HEK293 (cell line): Measurements from ENCODE around the gene GHRL.

ENCODE experiments used
- CTCF ChIA-PET: fragments of 350-600 bp; formaldehyde crosslinking; extraction: SDS; loops from one replicate; lab custom pipeline; 2021; ENCODE audit warnings: antibody characterized with exemption; lab: Yijun Ruan, JAX
- POLR2A ChIA-PET: fragments of 300-600 bp; formaldehyde crosslinking; extraction: SDS; loops from one replicate; lab custom pipeline; 2020; ENCODE audit warnings: antibody characterized with exemption, inconsistent platforms; lab: Yijun Ruan, JAX
- H3K27ac ChIP-seq: fragments of 200-500 bp; sonication (Bioruptor generic); 2 replicates; pipeline ENCODE4 v1.5.1; 2014; ENCODE audit warnings: low read depth, low read length, control low read depth, inconsistent platforms; ENCODE audit errors: extremely low read depth
- H3K36me3 ChIP-seq, 2 experiments: fragments of 200-500 bp in 1 of 2; sonication (Bioruptor generic) in 1 of 2; 1 replicate in 1 of 2; 2 replicates in 1 of 2; pipeline ENCODE4 v1.5.1; 2014 to 2017; ENCODE audit warnings: inconsistent platforms in 2 of 2, low read length in 2 of 2; ENCODE audit not compliant: control insufficient read depth in 2 of 2, insufficient read depth in 1 of 2
- H3K4me1 ChIP-seq: fragments of 200-500 bp; sonication (Bioruptor generic); 2 replicates; pipeline ENCODE4 v1.5.1; 2014; ENCODE audit warnings: mild to moderate bottlenecking, low read length, inconsistent platforms; ENCODE audit not compliant: control insufficient read depth, insufficient read depth
- H3K4me3 ChIP-seq: 2 replicates; pipeline ENCODE4 v1.5.1; 2011; ENCODE audit warnings: low read depth, mild to moderate bottlenecking, control low read depth, low read length, moderate library complexity
- H3K9me3 ChIP-seq: fragments of 200-500 bp; sonication (Bioruptor generic); 2 replicates; pipeline ENCODE4 v1.5.1; 2014; ENCODE audit warnings: low read depth, low read length, inconsistent platforms; ENCODE audit not compliant: control insufficient read depth, insufficient read depth
- BCL11A ChIP-seq: fragments of 450-650 bp; formaldehyde crosslinking; IDR thresholded peaks from 2 replicates; pipeline ENCODE4 v1.5.1; 2016; ENCODE audit warnings: low read depth, missing biosample characterization, missing genetic modification characterization
- GLI4 ChIP-seq: fragments of 450-650 bp; formaldehyde crosslinking; IDR thresholded peaks from 2 replicates; pipeline ENCODE4 v1.5.1; 2016; ENCODE audit warnings: missing biosample characterization, missing genetic modification characterization
- ZNF157 ChIP-seq: fragments of 450-650 bp; formaldehyde crosslinking; IDR thresholded peaks from 2 replicates; pipeline ENCODE4 v1.5.1; 2016; ENCODE audit warnings: missing biosample characterization, missing genetic modification characterization
- ZNF174 ChIP-seq: fragments of 450-650 bp; formaldehyde crosslinking; IDR thresholded peaks from 2 replicates; pipeline ENCODE4 v1.5.0; 2017; ENCODE audit warnings: missing biosample characterization, mild to moderate bottlenecking, missing genetic modification characterization
- ZNF292 ChIP-seq: fragments of 450-650 bp; formaldehyde crosslinking; IDR thresholded peaks from 2 replicates; pipeline ENCODE4 v1.5.1; 2016; ENCODE audit warnings: low read depth, missing biosample characterization, missing genetic modification characterization, borderline replicate concordance
- ZNF354C ChIP-seq: fragments of 450-650 bp; formaldehyde crosslinking; IDR thresholded peaks from 2 replicates; pipeline ENCODE4 v1.5.1; 2016; ENCODE audit warnings: missing biosample characterization, missing genetic modification characterization, low read depth, borderline replicate concordance
- ZNF416 ChIP-seq: fragments of 450-650 bp; formaldehyde crosslinking; IDR thresholded peaks from 2 replicates; pipeline ENCODE4 v1.5.1; 2016; ENCODE audit warnings: missing biosample characterization, missing genetic modification characterization
- ZNF501 ChIP-seq: fragments of 450-650 bp; formaldehyde crosslinking; IDR thresholded peaks from 2 replicates; pipeline ENCODE4 v1.5.1; 2016; ENCODE audit warnings: missing biosample characterization, missing genetic modification characterization
- ZNF548 ChIP-seq: fragments of 450-650 bp; formaldehyde crosslinking; IDR thresholded peaks from 2 replicates; pipeline ENCODE4 v1.5.1; 2016; ENCODE audit warnings: missing biosample characterization, missing genetic modification characterization
- ZNF555 ChIP-seq: fragments of 450-650 bp; formaldehyde crosslinking; conservative IDR thresholded peaks from 2 replicates; pipeline ENCODE4 v1.5.1; 2017; ENCODE audit warnings: missing biosample characterization, mild to moderate bottlenecking, missing genetic modification characterization, inconsistent platforms
- ZNF558 ChIP-seq: fragments of 450-650 bp; formaldehyde crosslinking; IDR thresholded peaks from 2 replicates; pipeline ENCODE4 v1.5.1; 2016; ENCODE audit warnings: missing biosample characterization, missing genetic modification characterization
- ZNF560 ChIP-seq: fragments of 450-650 bp; formaldehyde crosslinking; IDR thresholded peaks from 2 replicates; pipeline ENCODE4 v1.5.1; 2017; ENCODE audit warnings: missing biosample characterization, missing genetic modification characterization, borderline replicate concordance
- TF ChIP-seq, protein P1 (sequence below): IDR thresholded peaks from 2 replicates; pipeline ENCODE4 v1.6.1; 2011; ENCODE audit warnings: mild to moderate bottlenecking, low read depth, low read length, borderline replicate concordance
- TF ChIP-seq, protein P2 (sequence below): fragments of 450-650 bp; formaldehyde crosslinking; IDR thresholded peaks from 2 replicates; pipeline ENCODE4 v1.5.1; 2016; ENCODE audit warnings: missing biosample characterization, missing genetic modification characterization
- TF ChIP-seq, protein P3 (sequence below): fragments of 450-650 bp; formaldehyde crosslinking; IDR thresholded peaks from 2 replicates; pipeline ENCODE4 v1.5.1; 2016; ENCODE audit warnings: missing biosample characterization, missing genetic modification characterization

GHRL gene

DNA sequence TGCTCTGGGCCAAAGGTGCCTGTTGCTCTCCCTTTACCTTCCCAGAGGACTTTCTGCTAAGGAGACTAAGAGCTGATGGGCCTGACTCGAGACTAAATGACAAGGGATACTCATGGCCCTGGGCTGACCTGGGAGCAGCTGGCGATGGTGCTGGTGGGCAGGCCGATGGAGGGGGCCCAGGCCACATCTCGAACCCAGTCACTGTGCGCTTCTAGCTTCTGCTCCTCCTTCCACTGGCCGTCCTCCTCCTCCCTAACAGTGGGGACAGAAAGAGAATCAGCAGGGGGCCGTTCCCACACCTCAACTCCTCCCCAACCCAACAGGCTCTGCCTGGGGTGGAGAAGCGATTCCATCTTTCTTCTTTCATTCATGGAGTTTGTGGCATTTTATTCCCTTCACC, 12.2 kb upstream of the GHRL start (continued):
- TF ChIP-seq ZNF157 = no peak
- TF ChIP-seq, protein P1, sequence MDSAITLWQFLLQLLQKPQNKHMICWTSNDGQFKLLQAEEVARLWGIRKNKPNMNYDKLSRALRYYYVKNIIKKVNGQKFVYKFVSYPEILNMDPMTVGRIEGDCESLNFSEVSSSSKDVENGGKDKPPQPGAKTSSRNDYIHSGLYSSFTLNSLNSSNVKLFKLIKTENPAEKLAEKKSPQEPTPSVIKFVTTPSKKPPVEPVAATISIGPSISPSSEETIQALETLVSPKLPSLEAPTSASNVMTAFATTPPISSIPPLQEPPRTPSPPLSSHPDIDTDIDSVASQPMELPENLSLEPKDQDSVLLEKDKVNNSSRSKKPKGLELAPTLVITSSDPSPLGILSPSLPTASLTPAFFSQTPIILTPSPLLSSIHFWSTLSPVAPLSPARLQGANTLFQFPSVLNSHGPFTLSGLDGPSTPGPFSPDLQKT = no peak

DNA sequence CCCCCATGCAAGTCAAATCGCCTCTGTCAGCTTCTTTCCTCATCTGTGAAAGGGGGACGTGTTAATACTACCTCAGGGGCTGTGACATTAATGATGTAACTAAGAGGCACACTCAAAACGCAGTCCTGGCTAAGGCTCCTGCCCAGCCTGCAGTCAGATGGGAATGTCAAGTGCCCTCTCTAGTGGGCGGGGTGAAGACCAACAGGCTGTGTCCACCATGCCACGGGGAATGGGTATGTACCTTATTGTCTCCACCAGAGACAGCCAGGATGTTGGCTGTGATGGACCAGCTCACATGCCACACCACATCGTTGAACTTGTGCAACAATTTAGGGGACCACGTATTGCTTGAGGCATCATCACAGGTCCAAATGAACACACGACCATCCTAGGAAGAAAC, 11.0 kb upstream of the GHRL start:
- POLR2A ChIA-PET = interaction anchor here (0.6 to 1.3 kb wide), 2 partner anchors 17 to 89 kb away, joined by 3 to 5 read pairs; partner anchors contain the start of gene SEC13
- CTCF ChIA-PET = interaction anchor here (1.2 kb wide), 1 partner anchor 40 kb away, joined by 4 read pairs; no protein-coding TSS in a partner anchor
- no peak for TF ChIP-seq ZNF292
- no peak for TF ChIP-seq GLI4
- no peaks in the 10 kb centered on the region; the same call in 1 of the 2 replicates for H3K4me1 ChIP-seq
- H3K27ac ChIP-seq = no peak overlapping the region
- no peak overlapping the region for H3K4me3 ChIP-seq
- H3K36me3 ChIP-seq = peaks cover 13 to 98% of the 10 kb centered on the region in 2 experiments
- H3K9me3 ChIP-seq = no peaks in the 10 kb centered on the region

DNA sequence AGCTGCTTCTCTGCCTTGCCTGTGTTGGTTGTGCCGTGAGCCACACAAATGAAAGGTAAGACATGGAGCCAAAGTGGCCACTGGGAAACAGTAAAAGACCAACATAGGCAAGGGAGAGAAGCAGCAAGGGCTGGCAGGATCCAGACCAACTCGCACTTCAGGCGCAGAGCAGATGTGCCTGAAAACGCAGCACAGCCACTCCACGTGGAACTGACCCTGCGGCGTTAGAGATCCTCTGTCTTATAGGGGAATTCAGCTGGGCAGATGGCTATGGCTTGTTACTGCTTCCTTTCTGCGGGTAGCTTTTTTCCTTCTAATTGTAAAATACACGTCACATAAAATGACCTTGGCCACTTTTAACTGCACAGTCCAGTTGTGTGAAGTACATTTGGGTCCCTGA, 10.4 kb upstream of the GHRL start:
- Histone ChIP-seq H3K9me3 (no peaks in the 10 kb centered on the region), H3K36me3 (peaks cover 13 to 94% of the 10 kb centered on the region in 2 experiments), H3K4me1 (no peaks in the 10 kb centered on the region; the same call in 1 of the 2 replicates), H3K27ac (no peak overlapping the region), H3K4me3 (no peak overlapping the region)
- POLR2A ChIA-PET = no interaction called here
- CTCF ChIA-PET = no interaction called here
- TF ChIP-seq ZNF548 (tag by site-specific recombination) (no peak), ZNF416 (tag by site-specific recombination) (no peak), ZNF174 (tag by site-specific recombination) (no peak), ZNF555 (tag by site-specific recombination) (no peak), BCL11A (tag by site-specific recombination) (no peak), ZNF354C (tag by site-specific recombination) (no peak), ZNF501 (tag by site-specific recombination) (no peak)
- TF ChIP-seq, protein P2, sequence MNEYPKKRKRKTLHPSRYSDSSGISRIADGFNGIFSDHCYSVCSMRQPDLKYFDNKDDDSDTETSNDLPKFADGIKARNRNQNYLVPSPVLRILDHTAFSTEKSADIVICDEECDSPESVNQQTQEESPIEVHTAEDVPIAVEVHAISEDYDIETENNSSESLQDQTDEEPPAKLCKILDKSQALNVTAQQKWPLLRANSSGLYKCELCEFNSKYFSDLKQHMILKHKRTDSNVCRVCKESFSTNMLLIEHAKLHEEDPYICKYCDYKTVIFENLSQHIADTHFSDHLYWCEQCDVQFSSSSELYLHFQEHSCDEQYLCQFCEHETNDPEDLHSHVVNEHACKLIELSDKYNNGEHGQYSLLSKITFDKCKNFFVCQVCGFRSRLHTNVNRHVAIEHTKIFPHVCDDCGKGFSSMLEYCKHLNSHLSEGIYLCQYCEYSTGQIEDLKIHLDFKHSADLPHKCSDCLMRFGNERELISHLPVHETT (tag by site-specific recombination) = no peak

DNA sequence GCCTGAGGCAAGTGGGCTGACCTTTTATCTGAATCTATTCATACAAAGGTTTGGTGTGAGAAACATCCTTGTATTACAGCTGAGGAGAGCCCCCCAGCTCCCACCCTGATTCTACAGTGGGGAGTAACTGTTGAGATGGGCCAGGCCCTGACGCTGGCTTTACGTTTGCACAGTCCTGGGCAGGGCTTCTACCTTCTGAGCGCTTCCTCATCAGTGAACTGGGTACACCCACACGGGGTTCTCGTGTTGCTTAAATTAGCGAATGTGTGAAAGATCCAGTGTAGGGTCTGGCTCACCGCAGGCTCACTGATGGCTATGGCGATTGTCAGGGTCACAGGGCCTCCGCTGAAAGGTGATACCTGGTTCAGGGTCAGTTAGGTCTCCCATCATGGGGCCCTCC, 7.3 kb upstream of the GHRL start:
- POLR2A ChIA-PET = no interaction called here
- H3K27ac ChIP-seq = no peak overlapping the region

More for the DNA sequence above, 7.3 kb upstream of the GHRL start:
- Histone ChIP-seq H3K4me3 (no peak overlapping the region), H3K36me3 (peaks cover 28 to 80% of the 10 kb centered on the region in 2 experiments), H3K4me1 (no peaks in the 10 kb centered on the region; the same call in 1 of the 2 replicates), H3K9me3 (no peaks in the 10 kb centered on the region)
- TF ChIP-seq ZNF548 (tag by site-specific recombination) (no peak), ZNF560 (tag by site-specific recombination) (no peak), ZNF558 (tag by site-specific recombination) (no peak)
- TF ChIP-seq, protein P3, sequence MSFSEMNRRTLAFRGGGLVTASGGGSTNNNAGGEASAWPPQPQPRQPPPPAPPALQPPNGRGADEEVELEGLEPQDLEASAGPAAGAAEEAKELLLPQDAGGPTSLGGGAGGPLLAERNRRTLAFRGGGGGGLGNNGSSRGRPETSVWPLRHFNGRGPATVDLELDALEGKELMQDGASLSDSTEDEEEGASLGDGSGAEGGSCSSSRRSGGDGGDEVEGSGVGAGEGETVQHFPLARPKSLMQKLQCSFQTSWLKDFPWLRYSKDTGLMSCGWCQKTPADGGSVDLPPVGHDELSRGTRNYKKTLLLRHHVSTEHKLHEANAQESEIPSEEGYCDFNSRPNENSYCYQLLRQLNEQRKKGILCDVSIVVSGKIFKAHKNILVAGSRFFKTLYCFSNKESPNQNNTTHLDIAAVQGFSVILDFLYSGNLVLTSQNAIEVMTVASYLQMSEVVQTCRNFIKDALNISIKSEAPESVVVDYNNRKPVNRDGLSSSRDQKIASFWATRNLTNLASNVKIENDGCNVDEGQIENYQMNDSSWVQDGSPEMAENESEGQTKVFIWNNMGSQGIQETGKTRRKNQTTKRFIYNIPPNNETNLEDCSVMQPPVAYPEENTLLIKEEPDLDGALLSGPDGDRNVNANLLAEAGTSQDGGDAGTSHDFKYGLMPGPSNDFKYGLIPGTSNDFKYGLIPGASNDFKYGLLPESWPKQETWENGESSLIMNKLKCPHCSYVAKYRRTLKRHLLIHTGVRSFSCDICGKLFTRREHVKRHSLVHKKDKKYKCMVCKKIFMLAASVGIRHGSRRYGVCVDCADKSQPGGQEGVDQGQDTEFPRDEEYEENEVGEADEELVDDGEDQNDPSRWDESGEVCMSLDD (tag by site-specific recombination) = no peak
- CTCF ChIA-PET = interaction anchor here (0.7 kb wide), 1 partner anchor 114 kb away, joined by 3 read pairs; no protein-coding TSS in a partner anchor
